Measurements from ENCODE around the gene EGFR.

EGFR gene

DNA sequence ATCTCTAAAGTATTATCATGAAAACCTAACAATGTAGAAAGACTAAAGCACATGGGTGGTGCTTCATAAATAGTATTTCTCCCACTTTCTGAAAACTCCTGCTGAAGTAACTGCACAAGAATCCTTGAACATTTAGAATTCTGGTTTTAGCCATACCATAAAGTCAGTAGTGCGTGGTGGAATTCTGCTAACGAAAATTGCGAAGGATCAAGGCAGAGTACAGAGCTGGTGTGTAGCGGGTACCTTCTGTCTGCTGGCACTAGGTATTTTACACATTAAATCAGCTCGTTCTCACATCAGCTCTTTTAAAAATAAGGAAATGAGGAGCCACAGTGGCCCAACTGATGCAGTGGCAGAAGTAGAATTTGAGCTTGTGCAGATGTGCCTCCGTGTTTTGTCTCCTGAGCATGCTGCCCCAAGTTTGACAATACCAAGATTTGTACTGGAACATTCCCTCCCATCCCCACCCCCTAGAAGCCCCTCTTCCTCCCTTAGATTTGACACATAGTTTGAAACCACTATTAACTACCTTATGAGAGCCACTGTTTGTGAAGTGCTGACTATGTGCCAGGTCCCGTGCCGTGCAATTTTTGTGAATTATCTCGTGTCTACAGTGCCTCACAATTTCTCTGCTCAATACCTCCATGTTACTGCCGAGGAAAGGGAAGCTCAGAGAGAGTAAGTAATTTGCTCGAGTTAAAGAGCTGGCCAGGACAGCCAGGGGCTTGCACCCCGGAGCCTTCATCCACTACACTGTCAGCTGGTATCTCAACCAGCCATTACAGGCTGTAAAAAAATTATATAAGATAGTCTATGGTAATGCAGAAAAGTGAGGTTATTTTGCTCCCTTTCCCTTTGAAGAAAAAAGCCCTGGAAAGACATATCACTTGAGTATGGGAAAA is 66.9 kb downstream of the EGFR start:
- no peak for DNase-seq

DNA sequence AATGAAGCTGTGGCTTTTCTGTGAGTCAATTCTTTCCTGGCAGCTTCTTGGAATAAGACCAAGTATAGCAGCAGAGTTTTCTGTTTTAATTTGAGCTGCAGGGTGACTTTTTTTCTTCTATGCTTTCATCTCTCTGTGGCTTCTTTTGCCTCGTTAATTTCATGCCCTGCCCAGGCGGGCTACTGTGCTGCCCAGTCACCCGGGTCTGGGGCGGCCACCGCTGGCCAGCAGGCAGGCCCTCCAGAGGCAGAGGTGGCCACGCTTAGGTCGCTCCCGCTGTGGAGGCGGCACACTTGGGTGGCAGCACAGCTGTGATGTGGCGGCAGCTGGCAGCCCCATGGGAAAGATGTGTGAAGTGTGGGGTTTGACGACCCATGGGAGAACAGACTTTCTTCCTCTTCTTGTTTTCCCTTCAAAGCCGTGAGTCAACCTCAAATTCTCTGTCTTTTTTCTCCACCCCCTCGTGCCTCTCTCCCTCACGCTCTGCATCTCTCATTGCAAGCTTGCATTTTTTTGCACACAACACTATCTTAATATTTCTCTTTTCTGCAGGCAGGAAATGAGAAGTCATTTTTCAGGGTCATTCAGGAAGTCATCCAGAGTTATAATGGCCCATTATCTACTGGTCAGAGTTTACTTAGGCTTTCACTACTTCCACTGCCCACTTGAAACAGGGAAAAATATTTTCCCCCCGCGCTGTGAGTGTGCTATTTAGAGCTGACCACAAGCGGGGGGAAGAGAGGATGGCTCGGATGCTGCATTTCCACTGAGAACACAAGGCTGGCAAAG is 67.8 kb downstream of the EGFR start:
- no peak for DNase-seq

DNA sequence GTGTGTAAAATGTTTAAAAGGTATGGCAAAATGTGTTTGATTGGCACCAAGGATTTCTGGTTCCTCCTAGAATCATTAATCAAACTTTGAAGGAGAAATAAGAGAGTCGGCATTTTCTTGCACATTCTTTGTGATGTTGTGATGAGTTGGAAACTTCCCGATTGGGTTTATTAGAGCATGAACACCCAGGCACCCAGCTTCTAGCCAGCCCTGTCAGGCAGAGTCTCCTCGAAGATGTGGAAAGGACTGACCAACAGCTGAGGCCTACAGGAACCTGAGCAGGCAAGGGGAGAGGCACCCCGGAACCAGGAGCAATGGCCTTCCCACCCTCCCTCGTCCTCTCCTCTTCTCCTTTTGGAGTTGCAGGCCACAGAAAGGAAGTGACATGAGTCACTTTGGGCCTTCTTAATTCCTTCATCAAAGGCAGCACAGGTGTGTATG is 68.7 kb downstream of the EGFR start:
- no peak for DNase-seq

DNA sequence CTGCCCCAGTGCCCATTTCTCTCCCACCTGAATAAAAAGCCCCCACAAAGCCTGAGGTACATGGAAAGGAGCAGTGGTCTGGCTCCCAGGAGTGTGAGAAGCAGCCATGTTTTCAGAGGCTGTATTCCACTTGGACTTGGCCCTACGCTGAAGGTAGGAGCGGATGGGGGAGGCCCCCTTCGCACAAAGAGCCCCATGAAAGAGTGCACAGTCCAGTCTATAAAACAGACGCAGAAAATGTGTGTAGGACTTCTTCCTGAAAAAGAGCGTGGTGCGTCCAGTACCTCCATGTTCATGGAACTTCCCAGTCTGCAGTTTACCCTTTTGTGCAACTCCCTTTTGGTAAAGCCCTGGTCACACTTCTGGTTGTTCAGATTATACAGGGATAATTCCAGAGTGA is 69.3 kb downstream of the EGFR start:
- DNase-seq: no peak

DNA sequence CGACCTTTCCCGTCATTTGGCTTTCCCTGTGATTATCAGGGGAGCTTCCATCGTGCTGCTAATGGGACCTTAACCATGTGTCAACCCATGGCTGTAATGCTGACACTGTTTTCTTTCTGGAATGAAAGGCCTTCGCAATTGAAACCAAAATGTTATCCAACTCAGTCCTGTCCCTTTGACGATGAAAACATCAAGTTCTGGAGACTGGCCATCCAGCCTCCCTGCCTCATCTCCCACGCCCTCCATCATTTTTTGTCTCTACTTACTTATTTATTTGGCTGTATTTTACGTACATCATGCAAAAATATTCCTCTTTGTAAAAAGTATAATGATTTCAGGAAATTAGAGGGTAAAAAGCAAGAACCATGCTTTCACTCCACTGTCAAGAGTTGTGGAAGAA is 69.8 kb downstream of the EGFR start:
- no peak for DNase-seq

DNA sequence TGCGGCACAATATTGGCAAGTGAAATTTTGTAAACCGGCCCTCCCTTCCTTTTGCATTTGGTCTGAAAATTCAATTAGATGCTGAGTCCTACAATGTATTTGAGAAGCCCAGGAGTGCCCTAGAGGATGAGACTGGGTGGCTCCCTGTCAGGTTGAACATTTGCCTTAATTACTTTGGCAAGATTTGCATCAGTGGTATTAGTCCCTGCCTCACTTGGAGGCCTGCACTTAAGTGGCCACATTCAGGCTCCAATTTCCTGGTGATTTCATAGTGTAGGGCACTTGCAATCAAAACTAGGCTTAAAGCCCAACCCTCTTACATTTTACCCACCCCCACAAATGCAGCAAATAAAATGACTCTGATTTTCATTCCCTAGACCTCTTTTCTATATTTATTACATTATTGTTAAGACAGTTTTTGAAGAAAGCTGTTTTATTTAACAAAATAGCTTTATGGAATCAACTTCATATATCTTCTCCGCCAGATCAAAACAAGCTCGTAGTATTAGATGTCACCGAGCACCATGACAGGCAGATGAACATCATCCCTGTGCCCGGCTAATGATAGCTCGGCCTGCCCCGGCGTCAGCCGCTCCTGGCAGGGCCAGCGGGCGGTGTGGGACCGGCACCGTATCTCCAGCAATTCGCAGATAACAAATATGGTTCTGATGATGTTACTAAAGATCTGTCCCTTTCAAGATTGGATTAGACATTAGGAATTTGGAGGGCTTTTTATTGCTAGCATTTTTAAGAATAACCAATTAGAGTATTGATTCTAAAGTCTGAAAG is 73.6 kb downstream of the EGFR start:
- DNase-seq: no peak

DNA sequence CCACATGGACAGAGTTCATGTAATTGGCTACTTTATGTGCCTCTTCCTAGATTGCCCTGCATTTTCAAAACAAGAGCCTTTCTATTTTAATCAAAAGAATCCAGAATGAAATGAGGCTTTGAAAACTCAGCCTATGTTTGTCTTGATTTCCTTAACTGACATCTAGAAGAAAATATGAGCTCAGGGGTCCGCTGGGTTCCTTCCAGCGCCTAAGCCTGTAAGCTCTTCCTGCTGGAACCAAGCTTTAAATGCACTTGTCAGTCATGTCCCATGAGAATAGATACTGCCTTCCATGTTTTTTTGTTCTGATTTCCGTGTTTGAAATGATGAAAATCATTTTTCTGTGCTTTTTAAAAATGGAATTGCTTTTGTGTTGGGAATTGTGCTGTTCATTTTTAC is 74.2 kb downstream of the EGFR start:
- DNase-seq: no peak

DNA sequence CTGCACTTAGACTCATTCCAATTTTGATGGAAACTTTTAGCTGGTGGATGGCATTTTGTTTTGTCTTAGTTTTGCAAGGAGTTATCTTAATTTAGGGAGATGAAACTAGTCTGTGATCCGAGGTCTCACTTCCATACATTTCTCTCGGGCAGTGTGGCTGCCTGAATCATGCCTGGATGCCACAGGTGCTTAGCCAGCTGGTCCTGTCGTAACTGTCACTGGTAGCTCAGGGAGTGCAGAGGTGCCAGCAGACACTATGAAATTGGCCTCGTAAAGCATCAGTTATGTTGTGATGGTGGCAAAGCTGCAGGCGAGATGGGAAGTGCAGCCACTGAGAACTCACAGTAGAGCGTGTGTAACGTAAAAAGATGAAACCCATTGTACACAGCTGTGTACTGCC is 74.9 kb downstream of the EGFR start:
- DNase-seq: no peak

DNA sequence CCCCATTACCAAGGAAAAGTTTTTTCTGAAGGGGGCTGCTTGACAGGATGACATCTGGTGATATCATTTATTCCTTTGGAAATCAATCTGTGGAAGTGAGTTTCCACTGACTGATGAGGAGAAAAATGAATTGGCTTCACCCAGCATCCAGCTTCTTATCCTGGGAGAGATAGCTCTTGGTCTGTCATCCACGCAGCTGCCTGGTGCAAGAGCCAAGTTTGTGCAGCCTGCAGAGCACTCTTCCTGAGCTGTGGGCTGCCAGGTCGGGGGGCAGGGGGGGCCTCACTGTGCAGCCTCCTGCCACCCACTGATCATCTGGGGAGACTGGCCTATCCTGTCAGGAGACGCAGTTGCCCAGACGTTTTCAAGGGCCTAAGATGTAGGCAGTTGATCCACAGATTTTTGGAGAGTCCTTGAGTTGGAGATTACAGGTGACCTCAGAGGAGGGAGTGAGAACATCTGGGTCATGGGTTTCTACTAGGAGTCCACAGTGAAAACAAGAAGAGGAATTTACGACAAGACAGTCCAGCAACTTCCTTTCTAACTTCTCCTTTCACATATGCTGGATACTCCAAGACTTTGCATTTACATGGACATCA is 75.4 kb downstream of the EGFR start:
- no peak for DNase-seq

DNA sequence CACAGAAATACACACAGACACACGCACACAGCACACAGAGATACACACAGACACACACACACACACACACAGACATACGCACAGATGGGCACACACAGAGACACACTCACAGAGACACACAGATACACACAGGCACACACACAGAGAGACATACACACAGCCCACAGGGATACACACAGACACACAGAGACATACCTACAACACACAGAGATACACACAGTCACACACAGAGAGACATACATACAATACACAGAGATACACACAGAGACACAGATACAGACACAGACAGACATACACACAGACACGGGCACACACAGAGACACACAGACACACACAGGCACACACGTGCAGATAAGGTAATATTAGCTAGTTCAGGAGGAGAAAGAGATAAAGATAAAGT is 76.9 kb downstream of the EGFR start:
- no peak for DNase-seq

DNA sequence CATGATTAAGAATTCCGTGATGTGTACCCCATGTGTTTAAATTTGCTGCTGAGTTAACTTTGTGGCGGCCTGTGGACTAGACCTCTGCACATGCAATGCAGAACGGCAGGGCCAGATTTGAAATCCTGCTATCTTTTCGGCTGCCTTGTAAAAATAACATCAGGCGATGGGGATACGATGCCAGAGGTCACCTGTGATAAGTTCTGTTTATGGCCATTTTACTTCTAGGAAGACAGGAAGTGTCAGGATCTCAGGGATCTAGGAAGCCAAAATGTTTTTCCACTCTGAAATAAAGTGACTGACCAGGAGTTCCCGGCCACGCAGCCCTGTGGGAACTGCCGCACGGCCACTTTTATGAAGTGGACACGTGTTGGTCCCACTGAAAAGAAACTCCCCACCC is 77.5 kb downstream of the EGFR start:
- no peak for DNase-seq

DNA sequence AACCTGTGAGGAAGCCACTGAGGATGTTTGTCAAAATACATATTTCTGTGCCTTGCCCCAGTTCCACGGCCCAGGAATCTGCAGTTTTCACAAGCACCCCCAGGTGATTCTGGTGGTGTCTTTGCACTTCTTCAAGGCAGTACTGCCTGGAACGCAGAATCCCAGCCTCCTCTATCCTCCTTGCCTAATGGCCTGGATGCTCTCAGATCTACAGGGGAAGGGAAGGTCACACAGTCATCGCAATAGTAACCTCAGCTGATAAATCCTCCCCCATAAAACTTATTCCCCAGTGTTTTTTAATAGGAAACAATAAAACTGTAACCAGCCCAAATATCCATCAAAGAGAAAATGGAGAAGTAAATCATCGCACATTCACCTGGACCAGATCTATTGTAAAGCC is 78.3 kb downstream of the EGFR start:
- no peak for DNase-seq

DNA sequence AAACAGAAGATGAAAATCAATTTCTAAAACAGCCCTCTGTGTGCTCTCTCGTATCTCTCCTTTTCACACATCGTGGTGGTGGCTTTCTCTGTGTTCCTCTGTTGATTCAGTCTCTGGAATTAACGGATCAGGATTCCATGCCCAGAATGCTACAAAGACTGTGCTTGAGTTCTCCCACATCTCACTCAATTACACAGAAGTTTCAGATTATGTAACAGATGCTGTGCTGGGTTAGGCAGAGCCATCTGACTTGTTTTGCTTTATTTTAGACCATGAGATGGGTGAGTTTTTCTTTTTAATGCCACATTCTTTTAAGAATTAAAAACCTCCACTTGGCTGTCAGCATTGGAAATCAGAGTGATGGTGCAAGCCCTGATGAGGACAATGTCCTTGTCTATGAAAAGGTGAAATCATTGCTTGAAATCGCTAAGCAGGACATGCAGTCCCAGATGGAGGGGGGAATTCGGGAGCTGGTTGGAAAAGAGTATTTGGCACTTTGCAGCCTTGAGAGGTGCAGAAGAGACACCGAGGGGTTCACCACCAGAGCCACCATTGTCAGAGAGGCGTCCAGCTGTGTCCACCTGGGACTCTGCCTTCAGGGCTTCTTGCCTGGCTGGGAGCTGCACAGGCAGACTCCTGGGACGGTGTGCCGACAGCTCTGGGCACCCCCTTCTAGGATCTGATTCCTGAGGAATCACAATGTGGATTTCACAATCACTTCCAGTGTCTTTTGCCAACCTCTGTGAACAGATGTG is 80.4 kb downstream of the EGFR start:
- DNase-seq: no peak

DNA sequence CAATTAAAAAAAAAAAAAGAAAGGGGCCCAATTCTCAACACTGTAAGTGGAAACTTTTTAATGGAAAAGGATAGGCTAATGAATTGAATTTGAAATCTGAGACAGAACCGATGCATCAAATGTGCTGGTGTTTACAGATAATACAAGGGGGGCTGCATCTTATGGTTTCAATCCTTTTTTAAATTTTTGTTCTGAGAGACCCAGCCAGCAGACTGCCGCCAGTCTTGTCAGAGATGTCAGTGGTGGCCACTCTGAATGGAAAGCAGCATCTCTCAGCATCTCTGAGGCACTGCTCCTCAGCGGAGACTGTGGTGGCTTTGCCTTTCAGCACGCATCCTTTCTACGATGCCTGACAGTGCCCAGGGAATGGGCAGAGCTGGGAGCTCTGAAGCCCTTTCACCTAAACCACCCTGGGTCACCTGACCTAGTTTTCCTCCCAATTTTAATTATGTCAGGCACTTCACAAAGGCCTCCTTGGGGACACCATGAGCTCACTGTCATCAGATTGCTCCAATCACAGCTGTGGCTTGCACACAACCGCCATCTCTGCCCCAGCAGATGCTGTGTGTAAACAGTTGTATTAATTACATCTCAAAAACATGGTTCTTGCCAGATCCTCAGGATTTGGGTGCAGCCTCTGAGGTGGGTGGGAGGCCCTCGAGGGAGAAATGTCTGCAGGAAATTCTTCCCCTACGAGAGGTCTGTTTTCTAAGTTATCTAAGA is 81.2 kb downstream of the EGFR start:
- DNase-seq: no peak

DNA sequence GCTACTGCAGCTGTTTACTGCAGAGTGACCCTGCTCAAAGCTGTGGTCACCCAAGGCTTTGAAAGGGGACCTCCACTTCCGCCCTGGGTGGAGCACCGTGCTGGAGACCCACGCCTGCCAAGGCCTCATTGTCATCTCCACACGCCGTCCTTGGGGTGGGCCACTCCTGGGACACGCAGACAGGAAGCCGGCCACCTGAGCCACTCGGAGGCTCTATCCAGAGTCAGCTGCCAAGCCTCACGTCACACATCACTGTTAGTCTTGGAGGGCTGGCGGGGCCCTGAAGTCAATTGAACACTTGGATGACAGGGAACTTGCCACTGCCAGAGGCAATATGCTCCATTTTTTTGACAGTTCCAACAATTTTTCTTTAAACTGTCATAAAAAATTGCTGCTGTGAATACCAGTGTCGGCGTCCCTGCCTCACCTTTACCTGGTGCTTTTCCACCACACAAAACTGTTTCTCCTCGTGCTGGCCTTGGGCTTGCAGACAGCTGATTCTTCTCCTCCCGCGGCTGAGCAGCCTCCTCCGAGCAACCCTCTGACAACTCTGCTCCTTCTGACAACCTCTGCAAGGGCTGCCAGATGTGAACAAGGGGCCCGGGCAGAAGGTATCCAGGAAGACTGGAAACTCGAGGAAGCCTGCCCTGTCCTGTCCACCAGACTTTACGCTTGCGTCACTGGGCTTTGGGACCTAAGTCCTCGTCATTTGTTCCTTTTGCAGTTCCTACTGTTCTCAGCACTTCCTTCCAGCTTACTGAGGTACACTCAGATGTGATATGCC is 81.9 kb downstream of the EGFR start:
- DNase-seq: no peak

DNA sequence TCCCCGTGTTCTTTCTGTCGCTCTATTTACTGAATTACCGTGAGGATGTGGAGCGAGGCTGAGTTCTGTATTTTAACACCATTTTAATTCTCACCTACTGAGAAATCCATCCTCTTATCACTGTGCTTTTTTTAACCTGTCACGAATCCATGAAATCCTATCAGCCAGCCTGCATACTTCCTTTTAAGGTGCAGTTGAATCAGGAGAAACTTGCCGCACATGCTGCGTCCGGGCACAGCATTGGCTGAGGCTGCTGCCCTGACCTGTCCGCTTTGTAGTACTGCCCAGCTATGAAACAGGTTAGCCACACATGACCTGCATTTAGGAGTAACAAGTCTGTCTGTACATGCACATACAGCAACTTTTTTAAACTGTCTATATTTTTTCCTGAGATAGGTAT is 82.5 kb downstream of the EGFR start:
- DNase-seq: no peak

DNA sequence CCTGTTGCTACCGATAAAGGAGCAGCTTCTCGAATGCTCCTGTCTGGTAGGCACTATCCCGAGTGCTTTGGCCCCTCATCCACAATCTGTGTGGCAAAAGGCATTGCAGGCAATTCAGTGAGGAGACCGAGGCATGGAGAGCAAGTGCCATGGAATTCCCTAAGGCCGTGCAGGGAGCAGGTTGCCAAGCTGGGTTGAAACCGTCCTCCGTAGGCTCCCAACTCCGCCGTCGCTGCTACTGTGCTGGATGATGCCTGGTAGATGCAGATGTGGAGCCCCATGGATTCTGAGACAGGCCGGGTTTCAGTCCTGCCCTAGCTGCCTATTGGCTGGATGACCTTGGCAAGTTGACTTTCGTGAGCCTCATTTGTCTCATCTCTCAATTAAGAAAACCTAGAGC is 85.3 kb downstream of the EGFR start:
- no peak for DNase-seq

DNA sequence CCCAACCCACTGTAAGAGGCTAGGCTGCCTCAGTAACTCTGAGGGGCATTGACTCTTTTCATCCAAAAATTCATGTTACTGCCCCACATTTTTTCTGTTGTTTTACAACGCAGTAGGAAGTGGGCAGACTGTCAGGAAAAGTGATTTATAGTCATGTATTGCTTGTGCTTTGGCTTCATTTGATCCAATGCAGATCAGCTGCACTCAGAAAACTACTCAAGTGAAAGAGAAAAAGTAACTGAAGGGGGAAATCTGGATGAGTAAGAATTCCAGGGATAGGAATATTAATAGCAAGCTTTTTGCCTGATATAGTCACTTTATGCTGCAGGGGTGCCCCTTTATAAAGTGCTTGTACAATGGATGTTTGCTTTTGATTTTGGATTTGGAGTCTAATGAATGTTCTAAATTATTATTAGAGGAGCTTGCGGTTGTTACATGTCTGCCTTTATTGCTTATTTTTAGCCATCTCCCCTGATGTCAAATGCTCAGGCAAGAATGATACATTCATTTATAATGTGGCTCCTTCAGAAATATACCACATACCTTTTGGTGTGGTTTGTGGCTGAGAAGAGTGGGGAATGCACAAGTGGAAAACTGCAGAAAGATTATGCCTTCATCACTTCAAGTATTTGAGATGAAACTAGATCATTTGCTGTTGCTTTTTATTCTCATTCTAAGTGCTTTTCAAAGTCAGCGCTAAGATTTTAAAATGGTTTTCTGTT is 86.1 kb downstream of the EGFR start:
- DNase-seq: no peak

DNA sequence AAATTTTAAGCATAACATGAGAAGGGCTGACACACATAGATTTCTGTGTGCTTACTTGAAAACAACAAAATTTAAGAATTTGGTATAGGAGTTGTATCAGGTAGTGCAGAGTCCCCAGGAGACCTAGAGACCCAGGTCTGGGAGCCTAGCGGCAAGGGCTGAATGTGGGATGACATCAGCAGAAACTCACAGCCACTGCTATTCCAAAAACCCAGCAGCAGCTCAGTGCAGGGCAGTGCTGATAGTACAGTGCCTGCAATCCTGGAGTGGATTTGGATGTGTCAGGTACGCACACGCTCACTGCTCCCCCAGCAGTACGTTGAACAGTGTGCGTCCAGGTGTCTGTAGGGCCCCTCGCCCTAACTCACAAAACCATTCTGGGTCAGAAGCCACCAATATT is 87.1 kb downstream of the EGFR start:
- no peak for DNase-seq

DNA sequence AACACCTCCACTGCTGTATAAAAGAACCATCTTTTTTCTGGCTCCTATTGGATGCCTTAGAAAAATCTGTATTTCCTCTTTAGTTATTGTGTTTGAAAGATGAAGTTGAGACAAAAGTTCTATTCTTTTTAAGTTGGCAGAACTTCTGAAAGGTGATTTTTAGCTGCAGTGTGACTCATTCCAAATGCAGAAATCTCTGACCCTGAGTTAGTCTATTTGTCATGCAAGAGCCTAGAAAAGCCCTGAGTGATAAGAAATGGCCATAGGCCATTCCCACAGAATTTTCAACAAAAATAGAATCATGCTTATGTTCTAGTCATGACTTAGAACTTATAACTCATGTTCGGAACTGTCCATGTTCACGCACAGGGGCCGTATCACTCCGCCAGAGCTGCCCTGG is 89.1 kb downstream of the EGFR start:
- no peak for DNase-seq
